ENCODE data around the gene NAA10. TPM values are rescaled to one million over a fixed set of nuclear protein-coding genes. Genes with fewer than 3 reads are reported as not detected.

The NAA10 gene
- total and polyA plus RNA-seq, 2 of the 13 experiments (the other 11 are each of a cell fraction or from before 2014, with no cell fraction given) = 49.2 to 51.7 TPM

- H3K36me3 ChIP-seq (replicated peaks in 1 of 2; ENCODE audit: control insufficient read depth in 1 of 2, insufficient read depth in 2 of 2, low read length in 2 of 2) = peaks cover 1 to 8% of the 10 kb centered on the region in 2 experiments; a peak in 1 of 5 replicates
- FAIRE-seq = no peak
- H3K27me3 ChIP-seq (ENCODE audit: control insufficient read depth in 1 of 2, insufficient read depth in 2 of 2, low read length in 2 of 2) = no peaks in the 10 kb centered on the region
- ATAC-seq = no peak
- intact Hi-C loops (cut with micrococcal nuclease; ENCODE audit: unreplicated experiment) = no loop called here
- POLR2A ChIA-PET = interaction anchor here (4.2 kb wide), 1 partner anchor 17 kb away, joined by 82 read pairs; the partner anchor contains the start of gene RENBP
- in situ Hi-C loops (cut with HindIII; ENCODE audit: extremely low pct_ligation_motif_present, low pct_unique_long_range_greater_than_20kb) = no loop called here
- H2AFZ ChIP-seq (ENCODE audit: low read length) = no peak overlapping the region
- no peaks in the 10 kb centered on the region for H3K9me3 ChIP-seq (ENCODE audit: low read length)
- H4K20me1 ChIP-seq (ENCODE audit: insufficient read depth, low read length) = no peaks in the 10 kb centered on the region
- no peak for DNase-seq (ENCODE audit: low spot score)
- WGBS (ENCODE audit: low lambda C conversion rate) = 80% methylated on average over 1 of the region's 10 CpGs
- H3K27ac ChIP-seq (ENCODE audit: extremely low read length, insufficient read depth, low read length) = no peak overlapping the region
- H3K9ac ChIP-seq (ENCODE audit: insufficient read depth, low read depth, low read length) = no peak overlapping the region
- H3K4me1 ChIP-seq (ENCODE audit: insufficient read depth, low read length) = peaks cover 38% of the 10 kb centered on the region
- H3K79me2 ChIP-seq (ENCODE audit: insufficient read depth, low read length) = peaks cover 9% of the 10 kb centered on the region
- no peak for TF ChIP-seq ZNF10 (CRISPR knock-in tag; IDR thresholded peaks at IDR 0.05; ENCODE audit: borderline replicate concordance, low read depth)
- no peak for TF ChIP-seq ZNF530 (CRISPR knock-in tag; IDR thresholded peaks at IDR 0.05; ENCODE audit: low read depth)
- TF ChIP-seq MAFK (conservative IDR thresholded peaks at IDR 0.05 in 1 of 2, IDR thresholded peaks at IDR 0.05 in 1 of 2; ENCODE audit: low read length in 2 of 2) = no peak
- TF ChIP-seq ZNF383 (CRISPR knock-in tag; IDR thresholded peaks at IDR 0.05; ENCODE audit: borderline replicate concordance) = no peak
- TF ChIP-seq ZBTB21 (CRISPR knock-in tag; IDR thresholded peaks at IDR 0.05) = no peak
- no peak for TF ChIP-seq ZNF30 (CRISPR knock-in tag; IDR thresholded peaks at IDR 0.05)
- no peak for TF ChIP-seq PBX3 (CRISPR knock-in tag; IDR thresholded peaks at IDR 0.05; ENCODE audit: borderline replicate concordance)
- TF ChIP-seq RBAK (CRISPR knock-in tag; IDR thresholded peaks at IDR 0.05) = no peak
- TF ChIP-seq JDP2 (CRISPR knock-in tag; IDR thresholded peaks at IDR 0.05; ENCODE audit: borderline replicate concordance) = no peak
- no peak for TF ChIP-seq NR2F6 (IDR thresholded peaks at IDR 0.05)
- no peak for TF ChIP-seq NR2F6 (CRISPR knock-in tag; IDR thresholded peaks at IDR 0.05)
- no peak for TF ChIP-seq ZNF362 (CRISPR knock-in tag; IDR thresholded peaks at IDR 0.05; ENCODE audit: borderline replicate concordance)
- BruUV-seq (replicated peaks) = no TSS peak
- no peak overlapping the region for H3K4me2 ChIP-seq (ENCODE audit: low read depth, low read length)
- CTCF ChIA-PET (ENCODE audit: low intra/inter-chr PET ratio, low total read pairs) = no interaction called here
- no peak overlapping the region for H3K4me3 ChIP-seq (replicated peaks in 1 of 3; ENCODE audit: insufficient read depth in 1 of 3, low read depth in 2 of 3, low read length in 3 of 3)
Measured at GRCh38 chrX:153929576-153929975, 5.3 kb downstream of the NAA10 start.
